Measurements from ENCODE around the gene MTHFS. TPM values are rescaled to one million over a fixed set of nuclear protein-coding genes. Genes with fewer than 3 reads are reported as not detected.

MTHFS gene
- total RNA-seq, result 9.3 and 26.3 TPM in 2 replicates

DNA sequence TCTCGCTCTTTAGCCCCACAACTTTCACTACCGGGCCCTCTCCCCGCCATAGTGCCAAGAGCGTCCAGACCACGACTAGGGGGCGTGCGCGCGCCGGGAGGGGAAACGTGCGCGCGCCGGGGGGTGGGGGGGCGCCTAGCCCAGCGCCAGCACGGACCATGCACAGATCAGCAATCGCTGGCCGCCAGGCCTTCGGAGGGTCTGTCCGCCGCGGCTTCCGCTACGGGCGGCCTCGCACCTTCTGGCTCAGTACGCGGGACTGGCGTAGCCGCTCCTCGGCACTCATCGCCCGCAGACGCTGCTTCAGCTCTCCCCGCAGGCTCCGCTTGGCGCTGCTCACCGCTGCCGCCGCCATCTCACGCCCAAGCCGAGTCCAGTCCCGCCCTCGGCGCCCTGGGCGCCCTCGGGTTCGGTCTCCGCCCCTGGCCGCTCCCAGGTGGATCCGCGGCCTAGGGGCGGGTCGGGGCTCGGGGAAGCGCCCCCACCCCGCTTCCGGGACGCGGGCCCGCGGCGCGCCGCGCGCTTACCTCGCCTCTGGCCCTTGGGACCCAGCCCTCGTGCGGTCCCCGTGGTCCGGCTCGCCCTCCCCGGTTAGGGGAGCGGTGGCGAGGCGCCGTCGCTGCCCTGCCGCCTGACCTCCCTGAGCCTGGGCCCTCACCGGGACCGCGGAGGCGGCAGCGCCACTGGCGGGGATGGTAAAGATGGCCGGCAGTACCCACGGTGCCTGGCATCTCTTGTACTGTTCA is at the start of gene MTHFS:
Gene MTHFS, minus strand, starts transcription at position 381 of the 746 bp plus-strand sequence. Its CDS starts 26 bp downstream, at position 355.

Small RNA genes within 50 kb of the gene (small RNA-seq; reads per million reads assigned to genes)
- not detected for gene RNU6-667P

Other genes starting within 250 kb of the MTHFS start
- not detected in 2 replicates for gene BCL2A1, start 74.2 kb upstream of the MTHFS start, total RNA-seq
- gene ZFAND6, start 162.7 kb upstream of the MTHFS start, total RNA-seq, result 67.5 and 91.4 TPM in 2 replicates

All from placental epithelial cell (primary cell).